ENCODE results near the gene RUNX3.
"Not testable (repeated sequence)": the region's sequence is repeated elsewhere in the genome, so short reads cannot be mapped to it uniquely, and the experiment has no call there.

RUNX3 gene

DNA sequence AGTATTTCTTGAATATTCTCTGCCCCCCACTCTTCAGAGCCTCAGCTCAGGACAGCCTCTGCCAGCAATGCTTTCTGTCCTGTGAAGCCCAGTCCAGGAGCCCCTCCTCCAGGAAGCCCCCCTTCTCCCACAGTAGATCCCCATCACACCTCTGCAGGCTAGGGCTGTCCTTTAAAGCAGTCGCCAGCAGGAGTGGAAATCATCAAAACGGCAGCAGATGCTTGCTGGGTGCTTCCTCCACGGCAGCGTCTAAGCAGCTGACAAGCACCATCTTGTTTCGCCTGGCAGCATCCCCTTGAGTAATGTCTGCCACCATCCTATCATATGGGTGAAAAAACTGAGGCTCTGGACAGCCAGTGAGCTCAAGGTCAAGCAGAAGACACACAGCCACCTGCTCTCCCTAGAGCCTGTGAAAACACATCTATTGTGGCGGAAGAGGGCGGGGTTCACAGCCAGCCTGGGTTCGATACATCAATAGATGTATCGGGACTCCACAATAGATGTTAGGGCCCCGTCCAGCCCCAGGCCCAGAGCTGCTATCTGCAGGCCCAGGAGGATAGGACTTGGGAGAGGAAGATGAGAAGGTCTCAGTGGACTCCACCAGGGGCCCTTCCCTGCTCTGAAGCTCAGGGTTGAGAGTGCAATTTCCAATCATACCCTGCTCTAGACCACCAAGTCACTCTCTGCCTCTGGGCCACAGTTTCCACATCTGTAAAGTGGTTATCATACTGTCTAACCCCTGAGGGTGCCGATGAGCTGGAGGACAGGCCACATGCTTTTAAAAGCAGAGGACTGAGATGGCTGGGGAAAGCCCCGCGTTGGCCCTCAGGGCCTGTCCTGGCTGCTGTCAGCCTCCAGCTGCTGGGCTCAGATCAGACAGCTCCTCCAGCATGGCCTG is 17.5 kb downstream of the RUNX3 start:
- DNase-seq = no peak

DNA sequence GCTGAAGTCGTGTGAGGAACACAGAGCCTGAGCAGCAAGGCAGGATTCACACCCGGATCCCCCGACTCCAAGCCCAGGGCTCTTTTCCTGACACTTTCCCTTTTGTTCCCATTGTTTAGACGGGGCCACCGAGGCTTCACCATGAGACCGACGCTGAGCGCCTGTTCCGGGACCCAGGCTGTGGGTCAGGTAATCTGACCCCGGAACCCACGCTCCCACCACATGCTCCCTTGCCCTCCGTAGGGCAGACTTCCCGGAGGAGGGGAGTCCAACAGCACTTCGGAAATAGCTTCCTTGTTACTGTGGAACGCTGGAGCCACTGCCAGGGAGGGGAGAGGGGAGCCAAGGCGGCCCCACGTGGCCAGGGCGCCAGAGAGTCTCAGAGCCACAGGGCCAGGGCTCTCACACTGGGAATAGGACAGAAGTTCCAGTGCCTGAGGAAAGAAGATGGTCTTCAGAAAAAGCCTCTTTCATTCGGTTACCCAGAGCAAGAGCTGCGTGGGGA is 18.4 kb downstream of the RUNX3 start:
- DNase-seq = no peak

GRCh38 chr1:24910751-24911650 is 19.1 kb downstream of the RUNX3 start:
- DNase-seq = no peak

- DNase-seq = no peak
Measured at GRCh38 chr1:24910210-24910609, 19.9 kb downstream of the RUNX3 start.

- peak; percentile 38 for DNase-seq
Measured at GRCh38 chr1:24909388-24909898, 20.6 kb downstream of the RUNX3 start.

- DNase-seq = no peak
Measured at GRCh38 chr1:24908591-24909259, 21.4 kb downstream of the RUNX3 start.

- not testable (repeated sequence) for DNase-seq
Measured at GRCh38 chr1:24907587-24908294, 22.3 kb downstream of the RUNX3 start.

GRCh38 chr1:24906760-24907490 is 23.2 kb downstream of the RUNX3 start:
- no peak for DNase-seq

- no peak for DNase-seq
Measured at GRCh38 chr1:24905979-24906720, 23.9 kb downstream of the RUNX3 start.

- DNase-seq = no peak
Measured at GRCh38 chr1:24905355-24905978, 24.6 kb downstream of the RUNX3 start.

GRCh38 chr1:24904731-24905354 is 25.2 kb downstream of the RUNX3 start:
- DNase-seq = no peak

DNA sequence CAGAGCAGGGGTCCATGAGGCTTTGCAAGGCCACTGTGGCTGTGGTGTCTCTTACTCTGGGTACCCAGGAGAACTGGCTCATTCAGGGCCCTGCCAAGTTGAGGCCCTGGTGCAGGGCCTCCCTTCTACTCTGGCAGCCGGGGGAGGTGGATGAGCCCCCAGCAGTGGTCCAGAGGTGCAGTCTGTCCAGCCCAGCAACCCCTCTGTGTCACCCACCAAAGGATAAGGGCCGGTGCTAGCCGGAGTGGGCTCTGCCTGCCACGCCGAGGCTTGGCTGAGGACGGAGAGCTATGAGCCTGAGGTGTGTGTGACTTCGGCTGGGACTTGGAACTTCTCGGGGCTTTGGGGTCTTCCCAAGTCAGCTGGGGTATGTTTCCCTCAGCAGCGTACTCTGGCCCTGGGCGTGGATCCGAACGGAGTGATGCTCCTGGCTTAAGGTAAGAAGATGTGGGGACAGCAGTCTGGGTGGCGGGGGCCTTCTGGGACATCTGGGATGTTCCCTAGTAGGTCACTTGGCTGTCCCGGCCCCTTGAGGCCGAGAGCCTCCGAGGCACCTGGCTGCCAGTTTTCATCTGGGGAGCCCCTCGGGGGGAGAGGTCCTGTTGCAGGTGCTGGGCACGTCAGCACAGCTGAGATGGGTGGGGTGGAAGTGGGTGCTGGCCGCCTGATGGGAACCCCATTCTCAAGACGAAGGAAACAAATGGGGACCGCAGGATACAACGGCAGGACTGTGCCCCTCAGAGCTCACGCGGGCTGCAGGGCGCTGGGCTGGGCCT is 25.9 kb downstream of the RUNX3 start:
- no peak for DNase-seq

- no peak for DNase-seq
Measured at GRCh38 chr1:24903560-24903954, 26.5 kb downstream of the RUNX3 start.

- no peak for DNase-seq
Measured at GRCh38 chr1:24903011-24903461, 27.0 kb downstream of the RUNX3 start.

- no peak for DNase-seq
Measured at GRCh38 chr1:24902471-24902891, 27.6 kb downstream of the RUNX3 start.

DNA sequence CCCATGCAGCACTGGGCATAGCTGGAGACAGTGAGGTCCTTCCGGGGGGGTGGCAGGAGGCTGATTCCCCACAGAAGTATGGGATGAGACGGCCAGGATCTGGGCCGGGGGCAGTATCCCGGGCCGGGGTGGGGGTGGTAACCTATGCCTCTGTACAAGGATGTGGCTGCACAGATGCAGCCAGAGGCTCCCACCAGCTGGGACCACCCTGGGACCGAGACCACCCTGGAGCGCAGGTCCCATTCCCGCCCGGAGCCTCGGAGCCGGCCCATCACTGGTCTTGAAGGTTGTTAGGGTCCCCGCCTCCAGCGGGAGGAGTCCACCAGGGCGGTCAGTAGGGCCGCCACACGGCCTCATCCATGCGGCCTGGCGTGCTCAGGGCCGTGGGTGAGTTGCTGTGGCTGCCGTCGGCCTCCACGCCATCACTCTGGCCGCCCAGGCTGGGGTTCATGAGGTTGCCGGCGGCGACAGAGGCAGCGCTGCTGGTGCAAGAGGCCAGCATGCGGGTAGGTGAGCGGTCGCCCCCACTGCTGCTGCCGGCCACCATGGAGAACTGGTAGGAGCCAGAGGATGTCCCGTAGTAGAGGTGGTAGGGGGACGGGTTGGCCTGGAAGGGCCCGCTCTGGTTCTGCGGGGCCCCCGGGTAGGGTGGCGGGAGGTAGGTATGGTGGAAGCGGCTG is 28.1 kb downstream of the RUNX3 start:
- no peak for DNase-seq

GRCh38 chr1:24900985-24901781 is 28.9 kb downstream of the RUNX3 start:
- no peak for DNase-seq

Measured in fibroblast of skin of abdomen (primary cell).